Natural killer cell (primary cell): ENCODE data around the gene PDE4D. TPM values are rescaled to one million over a fixed set of nuclear protein-coding genes. Genes with fewer than 3 reads are reported as not detected.
A peak's percentile ranks its signal among the peaks of the same experiment; 100 is the strongest.

Experiments used
- ATAC-seq, 3 donors: fragments of 150-1000 bp in 2 of 3; fragments of 200-7000 bp in 1 of 3; cut with Tn5 transposase; 1 replicate in 1 of 3; 2 replicates in 2 of 3; pipeline ENCODE4 v1.10.0; 2021; ENCODE audit warnings: mild to moderate bottlenecking in 2 of 3, moderate library complexity in 2 of 3
- DNase-seq, 2 donors: peaks; one replicate each; pipeline versions ENCODE4 v3.0.0 to v3.0.0-alpha.2; 2013 to 2021; ENCODE audit warnings: mixed read lengths in 1 of 2
- H3K27ac ChIP-seq: one replicate; pipeline ENCODE4 v1.5.1; 2013; ENCODE audit warnings: mild to moderate bottlenecking, low read length
- H3K27me3 ChIP-seq: one replicate; pipeline ENCODE4 v1.6.1; 2013; ENCODE audit warnings: low read length; ENCODE audit not compliant: control insufficient read depth, insufficient read depth
- H3K36me3 ChIP-seq: one replicate; pipeline ENCODE4 v1.6.1; 2013; ENCODE audit warnings: low read length; ENCODE audit not compliant: control insufficient read depth, insufficient read depth
- H3K4me1 ChIP-seq: one replicate; pipeline ENCODE4 v1.6.1; 2013; ENCODE audit warnings: low read length; ENCODE audit not compliant: control insufficient read depth, insufficient read depth
- H3K4me3 ChIP-seq: one replicate; pipeline ENCODE4 v1.5.1; 2013; ENCODE audit warnings: low read length
- H3K9me3 ChIP-seq: one replicate; pipeline ENCODE4 v1.6.1; 2013; ENCODE audit warnings: low read length; ENCODE audit not compliant: control insufficient read depth, insufficient read depth
- H3K27ac Mint-ChIP-seq, 2 donors: one replicate each; pipeline ENCODE4 v1.8.0; 2022; ENCODE audit warnings: mild to moderate bottlenecking in 2 of 2, mixed read lengths in 2 of 2, moderate library complexity in 1 of 2
- H3K27me3 Mint-ChIP-seq, 2 donors: one replicate each; pipeline ENCODE4 v1.8.0; 2022; ENCODE audit warnings: low read depth in 2 of 2, mixed read lengths in 2 of 2
- H3K36me3 Mint-ChIP-seq: one replicate; pipeline ENCODE4 v1.8.0; 2022; ENCODE audit warnings: mixed read lengths
- H3K4me1 Mint-ChIP-seq, 2 donors: one replicate each; pipeline ENCODE4 v1.8.0; 2022; ENCODE audit warnings: mixed read lengths in 2 of 2
- H3K4me3 Mint-ChIP-seq: one replicate; pipeline ENCODE4 v1.8.0; 2022; ENCODE audit warnings: mild to moderate bottlenecking, moderate library complexity, mixed read lengths
- H3K9me3 Mint-ChIP-seq, 2 donors: one replicate each; pipeline ENCODE4 v1.8.0; 2022; ENCODE audit warnings: mixed read lengths in 2 of 2
- WGBS: methylation state at CpG from one replicate; pipeline ENCODE4 v1.1.7; 2013; ENCODE audit warnings: missing lambda C conversion rate; ENCODE audit not compliant: insufficient coverage; 5-methylcytosine and 5-hydroxymethylcytosine counted together
- intact Hi-C: fragments of 100-400 bp; cut with micrococcal nuclease; formaldehyde crosslinking; loops from one replicate; pipeline ENCODE4 v1.14.2; 2022
- total RNA-seq, 4 donors: library from RNA; stranded (reverse); fragments of 120-200 nt in 1 of 4; gene quantifications; one replicate each; pipeline versions ENCODE4 v1.2.3 to v1.2.4, GENCODE V29; 2013 to 2022
- TF ChIP-seq, protein P1 (sequence below): fragments of 200-600 bp; IDR thresholded peaks from one replicate; pipeline ENCODE4 v1.8.0; 2022; ENCODE audit warnings: antibody characterized with exemption

Gene PDE4D
- total RNA-seq, 3 donors from 2014 or later (not counting 1 experiment from before 2014, with no cell fraction given) = 109 to 170 (median 116) TPM

GRCh38 chr5:59661311-59661710, 232.2 kb downstream of the PDE4D start:
- Histone ChIP-seq H3K4me3 (no peak overlapping the region), H3K27me3 (no peaks in the 10 kb centered on the region), H3K4me1 (peaks cover 8% of the 10 kb centered on the region), H3K9me3 (no peaks in the 10 kb centered on the region), H3K36me3 (no peaks in the 10 kb centered on the region), H3K27ac (no peak overlapping the region)
- TF ChIP-seq, protein P1, sequence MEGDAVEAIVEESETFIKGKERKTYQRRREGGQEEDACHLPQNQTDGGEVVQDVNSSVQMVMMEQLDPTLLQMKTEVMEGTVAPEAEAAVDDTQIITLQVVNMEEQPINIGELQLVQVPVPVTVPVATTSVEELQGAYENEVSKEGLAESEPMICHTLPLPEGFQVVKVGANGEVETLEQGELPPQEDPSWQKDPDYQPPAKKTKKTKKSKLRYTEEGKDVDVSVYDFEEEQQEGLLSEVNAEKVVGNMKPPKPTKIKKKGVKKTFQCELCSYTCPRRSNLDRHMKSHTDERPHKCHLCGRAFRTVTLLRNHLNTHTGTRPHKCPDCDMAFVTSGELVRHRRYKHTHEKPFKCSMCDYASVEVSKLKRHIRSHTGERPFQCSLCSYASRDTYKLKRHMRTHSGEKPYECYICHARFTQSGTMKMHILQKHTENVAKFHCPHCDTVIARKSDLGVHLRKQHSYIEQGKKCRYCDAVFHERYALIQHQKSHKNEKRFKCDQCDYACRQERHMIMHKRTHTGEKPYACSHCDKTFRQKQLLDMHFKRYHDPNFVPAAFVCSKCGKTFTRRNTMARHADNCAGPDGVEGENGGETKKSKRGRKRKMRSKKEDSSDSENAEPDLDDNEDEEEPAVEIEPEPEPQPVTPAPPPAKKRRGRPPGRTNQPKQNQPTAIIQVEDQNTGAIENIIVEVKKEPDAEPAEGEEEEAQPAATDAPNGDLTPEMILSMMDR = no peak
- DNase-seq = no peak
- WGBS = no CpG with 5 or more reads among the region's 1 CpG
- Mint-ChIP-seq H3K4me1 (peaks cover 36 to 37% of the 10 kb centered on the region in 2 donors), H3K27me3 (no peaks in the 10 kb centered on the region), H3K4me3 (no peak overlapping the region), H3K9me3 (no peaks in the 10 kb centered on the region), H3K27ac (peak overlapping the region; percentile 35 to 58), H3K36me3 (no peaks in the 10 kb centered on the region)
- peak in 1 of 3 donors; percentile 39 for ATAC-seq
- intact Hi-C loops = loop anchor here (10.0 kb wide), 1 partner anchor 767 kb away; no protein-coding TSS in a partner anchor

DNA sequence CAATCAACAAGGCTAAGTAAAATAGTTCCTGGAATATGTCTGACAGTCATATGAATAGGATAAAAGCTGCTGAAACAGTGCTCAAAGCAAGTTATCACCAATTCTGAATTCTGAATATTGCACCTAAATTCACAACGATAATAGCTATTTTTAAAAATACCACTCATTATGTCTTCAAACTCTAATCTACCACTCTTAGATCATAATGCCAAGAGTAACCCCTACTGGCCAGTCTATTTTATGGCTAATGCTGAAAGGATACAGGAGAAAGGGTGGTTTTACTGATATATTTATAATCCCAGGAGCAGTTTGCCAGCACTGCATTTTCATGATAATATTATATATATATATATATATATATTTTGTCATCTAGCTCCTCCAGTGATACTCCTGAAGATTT, 232.8 kb downstream of the PDE4D start:
- WGBS = 0% methylated on average over 1 of the region's 1 CpG
- TF ChIP-seq, protein P1 = no peak
- Histone ChIP-seq H3K4me3 (no peak overlapping the region), H3K27me3 (no peaks in the 10 kb centered on the region), H3K36me3 (no peaks in the 10 kb centered on the region), H3K27ac (no peak overlapping the region), H3K9me3 (no peaks in the 10 kb centered on the region), H3K4me1 (peaks cover 8% of the 10 kb centered on the region)
- Mint-ChIP-seq H3K4me3 (no peak overlapping the region), H3K36me3 (no peaks in the 10 kb centered on the region), H3K4me1 (peaks cover 42 to 43% of the 10 kb centered on the region in 2 donors), H3K27ac (no peak overlapping the region), H3K9me3 (no peaks in the 10 kb centered on the region), H3K27me3 (no peaks in the 10 kb centered on the region)
- ATAC-seq = peak in 1 of 3 donors; percentile 43
- intact Hi-C loops = loop anchor here (10.0 kb wide), 1 partner anchor 766 kb away; no protein-coding TSS in a partner anchor
- no peak for DNase-seq

DNA sequence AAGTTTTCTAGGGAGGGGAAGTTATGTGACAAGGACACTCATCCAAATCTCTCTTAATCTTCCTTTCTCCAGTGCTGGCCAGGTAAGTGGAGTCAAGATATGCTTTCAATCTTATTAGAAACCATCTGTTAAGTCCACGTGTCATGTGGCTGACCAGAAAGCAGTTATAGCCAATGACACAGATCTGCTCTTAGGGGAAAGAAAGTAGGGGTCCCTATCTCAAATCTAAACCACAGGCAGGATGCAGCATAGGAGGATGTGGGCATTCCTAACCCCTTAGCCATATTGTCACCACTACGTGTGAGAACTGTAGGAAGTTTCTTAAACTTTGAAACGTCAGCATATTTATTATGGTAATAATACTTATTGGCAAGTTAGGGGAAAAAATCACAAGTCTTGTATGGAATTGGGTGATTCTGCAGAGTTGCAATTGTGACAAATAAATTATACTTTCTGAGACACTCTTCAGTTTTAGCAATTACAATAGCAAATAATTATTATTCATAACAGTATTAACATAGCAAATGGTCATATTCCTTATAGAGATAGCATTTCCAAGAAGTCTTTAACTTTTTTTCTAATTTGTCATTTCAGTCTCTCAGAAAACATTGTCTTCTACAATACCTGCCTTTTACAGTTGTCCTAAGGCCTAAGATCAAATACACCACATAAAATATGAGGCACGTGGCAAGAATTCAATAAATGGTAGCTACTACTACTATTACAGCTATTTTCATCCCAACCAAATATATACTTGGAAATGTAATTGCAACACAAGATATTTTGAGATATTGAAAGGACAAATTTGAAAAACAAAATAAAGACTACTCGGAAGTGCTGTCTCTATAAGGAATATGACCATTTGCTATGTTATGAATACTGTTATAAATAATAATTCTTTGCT, 236.9 kb downstream of the PDE4D start:
- DNase-seq (no peak), ATAC-seq (peak in 2 of 3 donors; percentile 37 to 60)
- Mint-ChIP-seq H3K27ac (peak overlapping the region in 1 of 2 donors; percentile 1), H3K36me3 (no peaks in the 10 kb centered on the region), H3K9me3 (no peaks in the 10 kb centered on the region), H3K4me1 (peaks cover 27 to 29% of the 10 kb centered on the region in 2 donors), H3K27me3 (no peaks in the 10 kb centered on the region), H3K4me3 (no peak overlapping the region)
- Histone ChIP-seq H3K36me3 (no peaks in the 10 kb centered on the region), H3K27ac (no peak overlapping the region), H3K27me3 (no peaks in the 10 kb centered on the region), H3K4me1 (peaks cover 4% of the 10 kb centered on the region), H3K9me3 (no peaks in the 10 kb centered on the region), H3K4me3 (no peak overlapping the region)
- WGBS = 44% methylated on average over 3 of the region's 5 CpGs
- intact Hi-C loops = no loop called here
- TF ChIP-seq, protein P1 = no peak
